PC-9 (cell line): Measurements from ENCODE around the gene LRRTM3.

ENCODE experiments used
- EZH2 ChIP-seq: fragments of 200-600 bp; sonication (generic); IDR thresholded peaks from 2 replicates; pipeline ENCODE4 v1.8.0; 2017; ENCODE audit warnings: antibody characterized with exemption, low read depth
- TF ChIP-seq, protein P1 (sequence below): fragments of 200-600 bp; sonication (generic); conservative IDR thresholded peaks from 2 replicates; pipeline ENCODE4 v1.6.1; 2017; ENCODE audit warnings: mixed run types, antibody characterized with exemption, mild to moderate bottlenecking, moderate library complexity

GRCh38 chr10:67004690-67005089, 78.9 kb downstream of the LRRTM3 start:
- TF ChIP-seq, protein P1, sequence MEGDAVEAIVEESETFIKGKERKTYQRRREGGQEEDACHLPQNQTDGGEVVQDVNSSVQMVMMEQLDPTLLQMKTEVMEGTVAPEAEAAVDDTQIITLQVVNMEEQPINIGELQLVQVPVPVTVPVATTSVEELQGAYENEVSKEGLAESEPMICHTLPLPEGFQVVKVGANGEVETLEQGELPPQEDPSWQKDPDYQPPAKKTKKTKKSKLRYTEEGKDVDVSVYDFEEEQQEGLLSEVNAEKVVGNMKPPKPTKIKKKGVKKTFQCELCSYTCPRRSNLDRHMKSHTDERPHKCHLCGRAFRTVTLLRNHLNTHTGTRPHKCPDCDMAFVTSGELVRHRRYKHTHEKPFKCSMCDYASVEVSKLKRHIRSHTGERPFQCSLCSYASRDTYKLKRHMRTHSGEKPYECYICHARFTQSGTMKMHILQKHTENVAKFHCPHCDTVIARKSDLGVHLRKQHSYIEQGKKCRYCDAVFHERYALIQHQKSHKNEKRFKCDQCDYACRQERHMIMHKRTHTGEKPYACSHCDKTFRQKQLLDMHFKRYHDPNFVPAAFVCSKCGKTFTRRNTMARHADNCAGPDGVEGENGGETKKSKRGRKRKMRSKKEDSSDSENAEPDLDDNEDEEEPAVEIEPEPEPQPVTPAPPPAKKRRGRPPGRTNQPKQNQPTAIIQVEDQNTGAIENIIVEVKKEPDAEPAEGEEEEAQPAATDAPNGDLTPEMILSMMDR = no peak
- no peak for TF ChIP-seq EZH2
